ENCODE measurements around the gene WBP1. TPM values are rescaled to one million over a fixed set of nuclear protein-coding genes. Genes with fewer than 3 reads are reported as not detected.

WBP1 gene
- total and polyA plus RNA-seq, 2 donors (not counting 1 experiment from before 2014, with no cell fraction given): 43.8 to 78.1 TPM

DNA sequence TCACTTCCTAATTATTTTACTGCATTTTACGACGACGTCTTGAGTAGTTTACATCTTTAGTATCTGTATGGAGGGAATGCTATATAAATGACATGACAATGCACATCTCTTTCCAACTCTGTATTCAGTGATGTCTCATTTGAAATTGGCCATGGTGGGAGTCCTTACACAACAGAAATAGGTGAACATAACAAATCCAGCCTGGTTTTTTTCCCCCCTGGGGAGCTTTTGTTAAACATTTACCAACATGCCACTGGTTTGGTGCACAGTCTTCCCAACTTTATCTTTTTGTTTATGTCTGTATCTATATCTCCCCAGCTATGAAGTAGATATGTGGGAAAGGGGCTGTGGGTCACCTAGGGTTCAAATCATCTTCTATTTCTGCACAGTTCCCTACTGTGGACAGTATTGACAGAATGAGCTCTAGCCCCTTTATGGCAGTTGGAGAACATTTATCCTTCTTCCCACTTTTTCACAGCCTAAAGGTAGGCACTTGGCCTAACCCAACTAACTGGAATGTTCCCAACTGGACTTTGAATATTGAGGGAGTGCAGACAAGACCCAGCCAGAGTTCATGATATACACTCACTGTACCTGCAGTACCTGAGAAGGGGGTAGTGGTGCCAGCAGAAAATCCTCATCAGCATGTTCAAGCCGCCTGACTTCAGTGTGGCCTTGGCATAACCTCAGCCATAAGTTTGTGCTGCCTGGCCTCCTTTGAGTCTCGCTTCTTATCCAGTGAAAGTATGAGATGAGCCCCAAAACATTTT is 10.8 kb upstream of the WBP1 start:
- H2AFZ ChIP-seq (ENCODE audit: low read length): no peak overlapping the region
- H3K27ac ChIP-seq (ENCODE audit: insufficient read depth, low read length): no peak overlapping the region
- no peak overlapping the region for H3K4me3 ChIP-seq (replicated peaks in 1 of 4; ENCODE audit: control extremely low read depth in 1 of 4, insufficient read depth in 1 of 4, low read depth in 3 of 4, low read length in 4 of 4)
- no peaks in the 10 kb centered on the region for H3K79me2 ChIP-seq (ENCODE audit: control insufficient read depth, insufficient read depth, low read length)
- H3K9ac ChIP-seq (ENCODE audit: insufficient read depth, low read length): no peak overlapping the region
- TF ChIP-seq EZH2 (IDR thresholded peaks at IDR 0.05; ENCODE audit: low read length, missing control alignments): no peak
- TF ChIP-seq, protein P1, sequence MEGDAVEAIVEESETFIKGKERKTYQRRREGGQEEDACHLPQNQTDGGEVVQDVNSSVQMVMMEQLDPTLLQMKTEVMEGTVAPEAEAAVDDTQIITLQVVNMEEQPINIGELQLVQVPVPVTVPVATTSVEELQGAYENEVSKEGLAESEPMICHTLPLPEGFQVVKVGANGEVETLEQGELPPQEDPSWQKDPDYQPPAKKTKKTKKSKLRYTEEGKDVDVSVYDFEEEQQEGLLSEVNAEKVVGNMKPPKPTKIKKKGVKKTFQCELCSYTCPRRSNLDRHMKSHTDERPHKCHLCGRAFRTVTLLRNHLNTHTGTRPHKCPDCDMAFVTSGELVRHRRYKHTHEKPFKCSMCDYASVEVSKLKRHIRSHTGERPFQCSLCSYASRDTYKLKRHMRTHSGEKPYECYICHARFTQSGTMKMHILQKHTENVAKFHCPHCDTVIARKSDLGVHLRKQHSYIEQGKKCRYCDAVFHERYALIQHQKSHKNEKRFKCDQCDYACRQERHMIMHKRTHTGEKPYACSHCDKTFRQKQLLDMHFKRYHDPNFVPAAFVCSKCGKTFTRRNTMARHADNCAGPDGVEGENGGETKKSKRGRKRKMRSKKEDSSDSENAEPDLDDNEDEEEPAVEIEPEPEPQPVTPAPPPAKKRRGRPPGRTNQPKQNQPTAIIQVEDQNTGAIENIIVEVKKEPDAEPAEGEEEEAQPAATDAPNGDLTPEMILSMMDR (conservative IDR thresholded peaks at IDR 0.05 in 1 of 2, IDR thresholded peaks at IDR 0.05 in 1 of 2; ENCODE audit: low read depth in 1 of 2, low read length in 2 of 2): no peak
- no peaks in the 10 kb centered on the region for H3K27me3 ChIP-seq (ENCODE audit: control insufficient read depth, insufficient read depth, low read length)
- no peaks in the 10 kb centered on the region for H3K36me3 ChIP-seq (ENCODE audit: control insufficient read depth, insufficient read depth, low read length)
- H4K20me1 ChIP-seq (ENCODE audit: control insufficient read depth, extremely low read depth, insufficient read depth, low read length): no peaks in the 10 kb centered on the region
- H3K4me1 ChIP-seq (ENCODE audit: control insufficient read depth, extremely low read depth, insufficient read depth, low read length): no peaks in the 10 kb centered on the region
- DNase-seq (ENCODE audit: low read depth in 2 of 2): no peak
- H3K9me3 ChIP-seq (ENCODE audit: control insufficient read depth, insufficient read depth, low read depth, low read length): no peaks in the 10 kb centered on the region
- no peak overlapping the region for H3K4me2 ChIP-seq (ENCODE audit: extremely low read depth, insufficient read depth, low read length)

DNA sequence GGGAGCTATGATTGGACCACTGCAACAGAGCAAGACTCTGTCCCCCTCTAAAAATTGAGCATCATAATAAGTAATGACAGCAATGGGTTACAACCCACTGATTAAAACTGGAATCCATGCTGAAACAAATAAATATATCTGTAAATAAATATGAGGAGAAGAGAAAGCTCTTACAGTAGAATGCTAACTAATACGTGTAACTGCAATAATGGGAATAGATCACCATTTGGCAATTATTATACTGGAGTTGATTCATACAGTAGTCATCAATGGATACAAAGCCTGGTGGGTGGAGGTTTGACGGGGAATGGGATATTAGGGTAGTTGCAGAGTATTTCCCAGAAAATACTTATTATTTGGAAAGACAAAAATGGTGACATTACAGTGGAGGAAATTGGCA is 9.5 kb upstream of the WBP1 start:
- no peaks in the 10 kb centered on the region for H3K36me3 ChIP-seq (ENCODE audit: control insufficient read depth, insufficient read depth, low read length)
- no peak for TF ChIP-seq EZH2 (IDR thresholded peaks at IDR 0.05; ENCODE audit: low read length, missing control alignments)
- TF ChIP-seq, protein P1 (conservative IDR thresholded peaks at IDR 0.05 in 1 of 2, IDR thresholded peaks at IDR 0.05 in 1 of 2; ENCODE audit: low read depth in 1 of 2, low read length in 2 of 2): no peak
- no peak overlapping the region for H3K27ac ChIP-seq (ENCODE audit: insufficient read depth, low read length)
- H3K27me3 ChIP-seq (ENCODE audit: control insufficient read depth, insufficient read depth, low read length): no peaks in the 10 kb centered on the region
- no peak overlapping the region for H2AFZ ChIP-seq (ENCODE audit: low read length)
- H3K9me3 ChIP-seq (ENCODE audit: control insufficient read depth, insufficient read depth, low read depth, low read length): no peaks in the 10 kb centered on the region
- DNase-seq (ENCODE audit: low read depth in 2 of 2): no peak
- H3K79me2 ChIP-seq (ENCODE audit: control insufficient read depth, insufficient read depth, low read length): no peaks in the 10 kb centered on the region
- H3K4me3 ChIP-seq (replicated peaks in 1 of 4; ENCODE audit: control extremely low read depth in 1 of 4, insufficient read depth in 1 of 4, low read depth in 3 of 4, low read length in 4 of 4): no peak overlapping the region
- no peak overlapping the region for H3K9ac ChIP-seq (ENCODE audit: insufficient read depth, low read length)
- H4K20me1 ChIP-seq (ENCODE audit: control insufficient read depth, extremely low read depth, insufficient read depth, low read length): no peaks in the 10 kb centered on the region
- H3K4me1 ChIP-seq (ENCODE audit: control insufficient read depth, extremely low read depth, insufficient read depth, low read length): no peaks in the 10 kb centered on the region
- no peak overlapping the region for H3K4me2 ChIP-seq (ENCODE audit: extremely low read depth, insufficient read depth, low read length)

DNA sequence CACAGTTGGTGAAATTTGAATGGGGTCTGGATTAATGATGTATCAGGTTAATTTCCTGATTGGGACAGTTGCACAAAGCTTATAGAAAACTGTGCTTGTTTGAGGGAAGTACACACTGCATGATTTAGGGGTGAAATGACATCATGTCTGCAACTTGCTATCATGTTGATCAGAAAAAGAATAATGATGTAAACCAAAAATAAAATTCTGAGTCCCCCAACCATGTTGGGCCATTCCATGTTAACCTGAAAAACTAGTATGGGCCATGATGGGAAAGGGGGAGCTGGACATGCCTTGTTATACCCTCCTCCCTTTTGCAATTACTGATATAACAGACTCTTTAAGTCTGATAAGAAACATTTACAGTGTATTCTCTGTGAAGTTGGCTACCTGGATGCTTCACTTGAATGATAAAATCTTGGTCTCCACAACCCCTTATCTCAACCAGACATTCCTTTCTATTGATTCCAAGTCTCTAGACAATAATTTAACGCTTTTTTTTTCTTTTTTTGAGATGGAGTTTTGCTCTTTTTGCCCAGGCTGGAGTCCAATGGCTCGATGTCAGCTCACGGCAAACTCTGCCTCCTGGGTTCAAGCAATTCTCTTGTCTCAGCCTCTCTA is 7.6 kb upstream of the WBP1 start:
- no peaks in the 10 kb centered on the region for H3K27me3 ChIP-seq (ENCODE audit: control insufficient read depth, insufficient read depth, low read length)
- no peaks in the 10 kb centered on the region for H3K36me3 ChIP-seq (ENCODE audit: control insufficient read depth, insufficient read depth, low read length)
- no peak overlapping the region for H3K4me3 ChIP-seq (replicated peaks in 1 of 4; ENCODE audit: control extremely low read depth in 1 of 4, insufficient read depth in 1 of 4, low read depth in 3 of 4, low read length in 4 of 4)
- H3K9me3 ChIP-seq (ENCODE audit: control insufficient read depth, insufficient read depth, low read depth, low read length): no peaks in the 10 kb centered on the region
- no peak overlapping the region for H3K27ac ChIP-seq (ENCODE audit: insufficient read depth, low read length)
- no peak overlapping the region for H2AFZ ChIP-seq (ENCODE audit: low read length)
- H3K9ac ChIP-seq (ENCODE audit: insufficient read depth, low read length): no peak overlapping the region
- no peak overlapping the region for H3K4me2 ChIP-seq (ENCODE audit: extremely low read depth, insufficient read depth, low read length)
- H4K20me1 ChIP-seq (ENCODE audit: control insufficient read depth, extremely low read depth, insufficient read depth, low read length): no peaks in the 10 kb centered on the region
- H3K4me1 ChIP-seq (ENCODE audit: control insufficient read depth, extremely low read depth, insufficient read depth, low read length): peaks cover 5% of the 10 kb centered on the region
- TF ChIP-seq EZH2 (IDR thresholded peaks at IDR 0.05; ENCODE audit: low read length, missing control alignments): no peak
- TF ChIP-seq, protein P1 (conservative IDR thresholded peaks at IDR 0.05 in 1 of 2, IDR thresholded peaks at IDR 0.05 in 1 of 2; ENCODE audit: low read depth in 1 of 2, low read length in 2 of 2): no peak
- DNase-seq (ENCODE audit: low read depth in 2 of 2): no peak
- H3K79me2 ChIP-seq (ENCODE audit: control insufficient read depth, insufficient read depth, low read length): peaks cover 2% of the 10 kb centered on the region

Data from fibroblast of lung (primary cell).